Measurements from ENCODE around the gene POLR2L.

Gene POLR2L

GRCh38 chr11:868394-868793, 26.1 kb upstream of the POLR2L start:
- no peak for DNase-seq

GRCh38 chr11:867856-868358, 25.6 kb upstream of the POLR2L start:
- DNase-seq: no peak

- no peak for DNase-seq
These were observed 24.2 kb upstream of the POLR2L start for GRCh38 chr11:866481-866880.

GRCh38 chr11:865462-866430, 23.4 kb upstream of the POLR2L start:
- DNase-seq: no peak

- DNase-seq: no peak
These were observed 22.6 kb upstream of the POLR2L start for GRCh38 chr11:864898-865297.

- DNase-seq: no peak
These were observed 21.8 kb upstream of the POLR2L start for GRCh38 chr11:863910-864827.

- no peak for DNase-seq
These were observed 20.9 kb upstream of the POLR2L start for GRCh38 chr11:863023-863909.

GRCh38 chr11:862696-863022, 20.3 kb upstream of the POLR2L start:
- no peak for DNase-seq

- DNase-seq: no peak
These were observed 19.8 kb upstream of the POLR2L start for GRCh38 chr11:862081-862661.

- no peak for DNase-seq
These were observed 18.8 kb upstream of the POLR2L start for GRCh38 chr11:861105-861479.

- DNase-seq: no peak
These were observed 18.1 kb upstream of the POLR2L start for GRCh38 chr11:860234-861104.

GRCh38 chr11:859394-860131, 17.2 kb upstream of the POLR2L start:
- DNase-seq: peak; percentile 36 to 80

- DNase-seq: no peak
These were observed 16.5 kb upstream of the POLR2L start for GRCh38 chr11:858762-859339.

GRCh38 chr11:858053-858761, 15.9 kb upstream of the POLR2L start:
- no peak for DNase-seq

- DNase-seq: no peak
These were observed 14.1 kb upstream of the POLR2L start for GRCh38 chr11:856397-856796.

GRCh38 chr11:855796-856195, 13.5 kb upstream of the POLR2L start:
- DNase-seq: no peak

GRCh38 chr11:855330-855674, 13.0 kb upstream of the POLR2L start:
- DNase-seq: no peak

- DNase-seq: no peak
These were observed 12.4 kb upstream of the POLR2L start for GRCh38 chr11:854601-855329.

Data from cerebellar nuclear complex (tissue), 1 donor.